Measurements from ENCODE around the gene INF2.

DNA sequence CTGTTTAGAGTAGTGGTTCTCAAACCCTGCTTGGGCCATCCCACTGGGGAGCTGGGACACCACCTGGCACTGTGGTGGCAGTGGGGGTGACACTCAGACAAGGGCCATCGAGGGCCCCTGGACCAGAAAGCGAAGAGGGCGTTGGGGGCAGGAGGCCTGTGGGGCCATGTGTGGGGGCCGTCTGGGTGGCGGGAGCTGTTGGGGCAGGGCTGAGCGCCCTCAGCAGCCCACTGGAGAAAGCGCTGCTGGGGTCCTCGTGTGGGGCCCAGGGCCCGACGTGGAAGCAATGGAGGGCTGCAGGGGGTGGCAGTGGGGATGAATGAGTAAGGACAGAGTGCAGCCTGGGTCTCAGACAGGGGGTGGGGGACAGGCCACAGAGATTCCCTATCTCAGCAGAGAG, 28.7 kb downstream of the INF2 start:
- TF ChIP-seq, protein P1, sequence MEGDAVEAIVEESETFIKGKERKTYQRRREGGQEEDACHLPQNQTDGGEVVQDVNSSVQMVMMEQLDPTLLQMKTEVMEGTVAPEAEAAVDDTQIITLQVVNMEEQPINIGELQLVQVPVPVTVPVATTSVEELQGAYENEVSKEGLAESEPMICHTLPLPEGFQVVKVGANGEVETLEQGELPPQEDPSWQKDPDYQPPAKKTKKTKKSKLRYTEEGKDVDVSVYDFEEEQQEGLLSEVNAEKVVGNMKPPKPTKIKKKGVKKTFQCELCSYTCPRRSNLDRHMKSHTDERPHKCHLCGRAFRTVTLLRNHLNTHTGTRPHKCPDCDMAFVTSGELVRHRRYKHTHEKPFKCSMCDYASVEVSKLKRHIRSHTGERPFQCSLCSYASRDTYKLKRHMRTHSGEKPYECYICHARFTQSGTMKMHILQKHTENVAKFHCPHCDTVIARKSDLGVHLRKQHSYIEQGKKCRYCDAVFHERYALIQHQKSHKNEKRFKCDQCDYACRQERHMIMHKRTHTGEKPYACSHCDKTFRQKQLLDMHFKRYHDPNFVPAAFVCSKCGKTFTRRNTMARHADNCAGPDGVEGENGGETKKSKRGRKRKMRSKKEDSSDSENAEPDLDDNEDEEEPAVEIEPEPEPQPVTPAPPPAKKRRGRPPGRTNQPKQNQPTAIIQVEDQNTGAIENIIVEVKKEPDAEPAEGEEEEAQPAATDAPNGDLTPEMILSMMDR (conservative IDR thresholded peaks at IDR 0.05; ENCODE audit: low read depth, low read length): no peak
- TF ChIP-seq EZH2 (IDR thresholded peaks at IDR 0.05; ENCODE audit: borderline replicate concordance, low read depth, low read length, poor library complexity, severe bottlenecking): no peak
